ENCODE results near the gene YPEL2. TPM values are rescaled to one million over a fixed set of nuclear protein-coding genes. Genes with fewer than 3 reads are reported as not detected.

The YPEL2 gene
- total RNA-seq, 1 experiment from 2014 or later = 2.2 TPM

DNA sequence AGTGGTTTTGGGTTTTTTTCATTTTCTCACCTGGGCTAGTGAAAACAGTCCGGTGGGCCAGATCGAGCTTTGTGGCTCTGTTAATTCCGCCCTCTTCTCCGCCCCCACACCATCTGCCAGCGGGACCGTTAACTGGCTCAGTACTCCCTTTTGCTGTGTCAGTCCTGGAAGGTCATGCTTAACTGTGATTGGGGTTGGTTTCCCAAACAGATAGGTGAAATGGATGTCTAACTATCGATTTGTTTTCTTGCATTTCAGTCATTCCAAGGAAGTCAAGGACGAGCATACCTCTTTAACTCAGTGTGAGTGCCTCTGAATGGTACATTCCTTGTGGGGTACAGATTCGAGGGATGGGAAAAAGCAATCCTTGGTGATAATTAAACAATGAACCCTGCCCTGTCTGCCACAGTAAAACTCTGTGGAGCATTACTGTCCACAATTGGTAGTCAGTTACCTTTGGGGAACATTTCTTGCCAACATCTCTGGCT, 56.7 kb downstream of the YPEL2 start:
- H3K36me3 Mint-ChIP-seq = 0 out of 2 replicates have a peak, but pooled peaks cover 3% of the 10 kb centered on the region
- ATAC-seq (no peak), DNase-seq (ENCODE audit: low spot score) (no peak)
- H3K27ac Mint-ChIP-seq = peak overlapping the region; percentile 73; the same call in 1 of the 2 replicates
- no peaks in the 10 kb centered on the region for H3K9me3 Mint-ChIP-seq
- ChIA-PET CTCF (interaction anchor here (0.8 to 1.1 kb wide), 2 partner anchors 59 to 77 kb away, joined by 4 read pairs; no protein-coding TSS in a partner anchor), POLR2A (interaction anchor here (0.5 to 0.7 kb wide), 2 partner anchors 26 to 167 kb away, joined by 3 to 4 read pairs; no protein-coding TSS in a partner anchor)
- H3K4me3 Mint-ChIP-seq = no peak overlapping the region
- H3K4me1 Mint-ChIP-seq = peaks cover 14% of the 10 kb centered on the region
- no peak for TF ChIP-seq TEAD1 (CRISPR knock-in tag; IDR thresholded peaks at IDR 0.05)
- no peak for TF ChIP-seq GABPB1 (CRISPR knock-in tag; IDR thresholded peaks at IDR 0.05)
- TF ChIP-seq, protein P1, sequence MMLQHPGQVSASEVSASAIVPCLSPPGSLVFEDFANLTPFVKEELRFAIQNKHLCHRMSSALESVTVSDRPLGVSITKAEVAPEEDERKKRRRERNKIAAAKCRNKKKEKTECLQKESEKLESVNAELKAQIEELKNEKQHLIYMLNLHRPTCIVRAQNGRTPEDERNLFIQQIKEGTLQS (CRISPR knock-in tag; conservative IDR thresholded peaks at IDR 0.05) = no peak
- TF ChIP-seq, protein P2, sequence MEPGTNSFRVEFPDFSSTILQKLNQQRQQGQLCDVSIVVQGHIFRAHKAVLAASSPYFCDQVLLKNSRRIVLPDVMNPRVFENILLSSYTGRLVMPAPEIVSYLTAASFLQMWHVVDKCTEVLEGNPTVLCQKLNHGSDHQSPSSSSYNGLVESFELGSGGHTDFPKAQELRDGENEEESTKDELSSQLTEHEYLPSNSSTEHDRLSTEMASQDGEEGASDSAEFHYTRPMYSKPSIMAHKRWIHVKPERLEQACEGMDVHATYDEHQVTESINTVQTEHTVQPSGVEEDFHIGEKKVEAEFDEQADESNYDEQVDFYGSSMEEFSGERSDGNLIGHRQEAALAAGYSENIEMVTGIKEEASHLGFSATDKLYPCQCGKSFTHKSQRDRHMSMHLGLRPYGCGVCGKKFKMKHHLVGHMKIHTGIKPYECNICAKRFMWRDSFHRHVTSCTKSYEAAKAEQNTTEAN (CRISPR knock-in tag; IDR thresholded peaks at IDR 0.05) = no peak
- no peaks in the 10 kb centered on the region for H3K27me3 Mint-ChIP-seq (ENCODE audit: low read depth)

DNA sequence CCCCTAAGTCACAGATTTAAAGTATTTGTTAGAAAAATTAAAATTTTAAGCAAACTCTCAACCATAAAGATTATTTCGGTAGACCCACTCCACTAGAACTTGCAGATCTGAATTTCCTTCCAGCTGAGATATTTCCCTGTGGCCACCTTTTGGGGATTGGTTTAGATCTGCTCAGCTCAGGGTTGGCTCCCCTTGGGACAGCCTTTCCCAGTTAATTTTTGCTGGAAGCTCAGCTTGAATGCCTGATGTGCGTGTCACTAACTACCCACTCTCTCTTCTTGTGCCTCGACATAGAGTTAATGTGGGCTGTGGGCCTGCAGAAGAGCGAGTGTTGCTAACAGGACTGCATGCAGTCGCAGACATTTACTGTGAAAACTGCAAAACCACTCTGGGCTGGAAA, 57.6 kb downstream of the YPEL2 start:
- no peak for TF ChIP-seq KAT7 (CRISPR knock-in tag; IDR thresholded peaks at IDR 0.05; ENCODE audit: borderline replicate concordance)
- TF ChIP-seq SMAD4 (CRISPR knock-in tag; IDR thresholded peaks at IDR 0.05) = no peak
- no peak for TF ChIP-seq ZNF121 (CRISPR knock-in tag; IDR thresholded peaks at IDR 0.05)
- no peak for TF ChIP-seq ZNF396 (CRISPR knock-in tag; IDR thresholded peaks at IDR 0.05; ENCODE audit: borderline replicate concordance)
- no peak for TF ChIP-seq ZNF423 (CRISPR knock-in tag; IDR thresholded peaks at IDR 0.05)
- no peak for TF ChIP-seq CREM (CRISPR knock-in tag; IDR thresholded peaks at IDR 0.05)
- TF ChIP-seq, protein P3, sequence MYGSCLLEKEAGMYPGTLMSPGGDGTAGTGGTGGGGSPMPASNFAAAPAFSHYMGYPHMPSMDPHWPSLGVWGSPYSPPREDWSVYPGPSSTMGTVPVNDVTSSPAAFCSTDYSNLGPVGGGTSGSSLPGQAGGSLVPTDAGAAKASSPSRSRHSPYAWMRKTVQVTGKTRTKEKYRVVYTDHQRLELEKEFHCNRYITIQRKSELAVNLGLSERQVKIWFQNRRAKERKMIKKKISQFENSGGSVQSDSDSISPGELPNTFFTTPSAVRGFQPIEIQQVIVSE (CRISPR knock-in tag; IDR thresholded peaks at IDR 0.05; ENCODE audit: borderline replicate concordance) = no peak
- no peak for TF ChIP-seq FOXP1 (CRISPR knock-in tag; IDR thresholded peaks at IDR 0.05; ENCODE audit: borderline replicate concordance)
- TF ChIP-seq OVOL2 (CRISPR knock-in tag; IDR thresholded peaks at IDR 0.05; ENCODE audit: borderline replicate concordance) = no peak
- no peak for TF ChIP-seq IRF2 (CRISPR knock-in tag; IDR thresholded peaks at IDR 0.05; ENCODE audit: borderline replicate concordance, low read depth)
- TF ChIP-seq JUN (CRISPR knock-in tag; IDR thresholded peaks at IDR 0.05) = no peak
- Mint-ChIP-seq H3K9me3 (no peaks in the 10 kb centered on the region), H3K4me1 (peaks cover 14% of the 10 kb centered on the region), H3K4me3 (no peak overlapping the region), H3K27me3 (ENCODE audit: low read depth) (no peaks in the 10 kb centered on the region), H3K36me3 (peaks cover 3% of the 10 kb centered on the region; the same call in 1 of the 2 replicates), H3K27ac (no peak overlapping the region)
- ATAC-seq (no peak), DNase-seq (ENCODE audit: low spot score) (no peak)
- POLR2A ChIA-PET = no interaction called here
- CTCF ChIA-PET = no interaction called here

DNA sequence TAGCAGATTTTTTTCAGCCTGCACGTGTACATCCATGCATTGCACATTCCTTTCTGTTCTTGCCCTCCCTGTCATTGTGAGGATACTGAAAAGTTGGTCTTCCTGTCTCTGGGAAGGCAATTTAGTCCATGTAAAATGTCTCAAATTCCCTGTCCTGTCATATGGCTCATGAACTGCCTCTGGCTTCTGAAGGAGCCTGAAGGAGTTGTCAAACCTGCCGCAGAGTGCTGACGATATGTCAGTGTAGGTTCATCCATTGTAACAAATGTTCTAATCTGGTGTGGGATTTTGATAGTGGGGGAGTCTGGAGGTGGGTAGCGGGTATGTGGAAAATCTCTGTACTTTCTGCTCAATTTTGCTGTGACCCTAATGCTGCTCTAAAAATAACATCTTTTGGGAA, 59.6 kb downstream of the YPEL2 start:
- ChIA-PET CTCF (no interaction called here), POLR2A (no interaction called here)
- Mint-ChIP-seq H3K4me1 (peaks cover 11% of the 10 kb centered on the region), H3K27ac (no peak overlapping the region), H3K4me3 (no peak overlapping the region), H3K9me3 (peaks cover 10% of the 10 kb centered on the region; the same call in 1 of the 2 replicates), H3K27me3 (ENCODE audit: low read depth) (no peaks in the 10 kb centered on the region), H3K36me3 (peaks cover 14% of the 10 kb centered on the region)
- DNase-seq (ENCODE audit: low spot score) = no peak
- no peak for ATAC-seq
- TF ChIP-seq ZNF219 (CRISPR knock-in tag; IDR thresholded peaks at IDR 0.05; ENCODE audit: borderline replicate concordance) (no peak), FOXP1 (CRISPR knock-in tag; IDR thresholded peaks at IDR 0.05; ENCODE audit: borderline replicate concordance) (no peak), ZNF416 (CRISPR knock-in tag; IDR thresholded peaks at IDR 0.05) (no peak), ZNF671 (CRISPR knock-in tag; IDR thresholded peaks at IDR 0.05) (no peak), JAZF1 (CRISPR knock-in tag; IDR thresholded peaks at IDR 0.05) (no peak)
- TF ChIP-seq, protein P4, sequence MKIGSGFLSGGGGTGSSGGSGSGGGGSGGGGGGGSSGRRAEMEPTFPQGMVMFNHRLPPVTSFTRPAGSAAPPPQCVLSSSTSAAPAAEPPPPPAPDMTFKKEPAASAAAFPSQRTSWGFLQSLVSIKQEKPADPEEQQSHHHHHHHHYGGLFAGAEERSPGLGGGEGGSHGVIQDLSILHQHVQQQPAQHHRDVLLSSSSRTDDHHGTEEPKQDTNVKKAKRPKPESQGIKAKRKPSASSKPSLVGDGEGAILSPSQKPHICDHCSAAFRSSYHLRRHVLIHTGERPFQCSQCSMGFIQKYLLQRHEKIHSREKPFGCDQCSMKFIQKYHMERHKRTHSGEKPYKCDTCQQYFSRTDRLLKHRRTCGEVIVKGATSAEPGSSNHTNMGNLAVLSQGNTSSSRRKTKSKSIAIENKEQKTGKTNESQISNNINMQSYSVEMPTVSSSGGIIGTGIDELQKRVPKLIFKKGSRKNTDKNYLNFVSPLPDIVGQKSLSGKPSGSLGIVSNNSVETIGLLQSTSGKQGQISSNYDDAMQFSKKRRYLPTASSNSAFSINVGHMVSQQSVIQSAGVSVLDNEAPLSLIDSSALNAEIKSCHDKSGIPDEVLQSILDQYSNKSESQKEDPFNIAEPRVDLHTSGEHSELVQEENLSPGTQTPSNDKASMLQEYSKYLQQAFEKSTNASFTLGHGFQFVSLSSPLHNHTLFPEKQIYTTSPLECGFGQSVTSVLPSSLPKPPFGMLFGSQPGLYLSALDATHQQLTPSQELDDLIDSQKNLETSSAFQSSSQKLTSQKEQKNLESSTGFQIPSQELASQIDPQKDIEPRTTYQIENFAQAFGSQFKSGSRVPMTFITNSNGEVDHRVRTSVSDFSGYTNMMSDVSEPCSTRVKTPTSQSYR (CRISPR knock-in tag; IDR thresholded peaks at IDR 0.05) = no peak
- TF ChIP-seq, protein P5, sequence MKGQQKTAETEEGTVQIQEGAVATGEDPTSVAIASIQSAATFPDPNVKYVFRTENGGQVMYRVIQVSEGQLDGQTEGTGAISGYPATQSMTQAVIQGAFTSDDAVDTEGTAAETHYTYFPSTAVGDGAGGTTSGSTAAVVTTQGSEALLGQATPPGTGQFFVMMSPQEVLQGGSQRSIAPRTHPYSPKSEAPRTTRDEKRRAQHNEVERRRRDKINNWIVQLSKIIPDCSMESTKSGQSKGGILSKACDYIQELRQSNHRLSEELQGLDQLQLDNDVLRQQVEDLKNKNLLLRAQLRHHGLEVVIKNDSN (CRISPR knock-in tag; IDR thresholded peaks at IDR 0.05) = no peak
- TF ChIP-seq, protein P6, sequence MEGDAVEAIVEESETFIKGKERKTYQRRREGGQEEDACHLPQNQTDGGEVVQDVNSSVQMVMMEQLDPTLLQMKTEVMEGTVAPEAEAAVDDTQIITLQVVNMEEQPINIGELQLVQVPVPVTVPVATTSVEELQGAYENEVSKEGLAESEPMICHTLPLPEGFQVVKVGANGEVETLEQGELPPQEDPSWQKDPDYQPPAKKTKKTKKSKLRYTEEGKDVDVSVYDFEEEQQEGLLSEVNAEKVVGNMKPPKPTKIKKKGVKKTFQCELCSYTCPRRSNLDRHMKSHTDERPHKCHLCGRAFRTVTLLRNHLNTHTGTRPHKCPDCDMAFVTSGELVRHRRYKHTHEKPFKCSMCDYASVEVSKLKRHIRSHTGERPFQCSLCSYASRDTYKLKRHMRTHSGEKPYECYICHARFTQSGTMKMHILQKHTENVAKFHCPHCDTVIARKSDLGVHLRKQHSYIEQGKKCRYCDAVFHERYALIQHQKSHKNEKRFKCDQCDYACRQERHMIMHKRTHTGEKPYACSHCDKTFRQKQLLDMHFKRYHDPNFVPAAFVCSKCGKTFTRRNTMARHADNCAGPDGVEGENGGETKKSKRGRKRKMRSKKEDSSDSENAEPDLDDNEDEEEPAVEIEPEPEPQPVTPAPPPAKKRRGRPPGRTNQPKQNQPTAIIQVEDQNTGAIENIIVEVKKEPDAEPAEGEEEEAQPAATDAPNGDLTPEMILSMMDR (IDR thresholded peaks at IDR 0.05) = no peak
- TF ChIP-seq, protein P7, sequence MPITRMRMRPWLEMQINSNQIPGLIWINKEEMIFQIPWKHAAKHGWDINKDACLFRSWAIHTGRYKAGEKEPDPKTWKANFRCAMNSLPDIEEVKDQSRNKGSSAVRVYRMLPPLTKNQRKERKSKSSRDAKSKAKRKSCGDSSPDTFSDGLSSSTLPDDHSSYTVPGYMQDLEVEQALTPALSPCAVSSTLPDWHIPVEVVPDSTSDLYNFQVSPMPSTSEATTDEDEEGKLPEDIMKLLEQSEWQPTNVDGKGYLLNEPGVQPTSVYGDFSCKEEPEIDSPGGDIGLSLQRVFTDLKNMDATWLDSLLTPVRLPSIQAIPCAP (CRISPR knock-in tag; IDR thresholded peaks at IDR 0.05) = no peak

All from WTC11 (cell line).